ENCODE data around the gene RNF2.

- TF ChIP-seq POLR2A (IDR thresholded peaks at IDR 0.05), result no peak
- TF ChIP-seq CTCF (IDR thresholded peaks at IDR 0.05), result no peak
- TF ChIP-seq EP300 (IDR thresholded peaks at IDR 0.05; ENCODE audit: low read depth), result no peak
- no peak for TF ChIP-seq POLR2AphosphoS5 (IDR thresholded peaks at IDR 0.05)
These were observed 9.2 kb downstream of the RNF2 start for GRCh38 chr1:185054365-185055060.
